Muscle of back (tissue), 11 donors: ENCODE measurements around the gene CD36. TPM values are rescaled to one million over a fixed set of nuclear protein-coding genes. Genes with fewer than 3 reads are reported as not detected.
"Not testable (repeated sequence)": the region's sequence is repeated elsewhere in the genome, so short reads cannot be mapped to it uniquely, and the experiment has no call there.

Source experiments
- DNase-seq, 3 donors: peaks; one replicate each; pipeline versions ENCODE4 v3.0.0 to v3.0.0-alpha.2; 2013
- polyA plus RNA-seq, 10 donors: library from polyadenylated mRNA; unstranded; fragments of 120-200 nt; gene quantifications; one replicate each; pipeline ENCODE4 v1.2.1, GENCODE V29; 2013; ENCODE audit not compliant: insufficient read length in 10 of 10

The CD36 gene
- polyA plus RNA-seq, 10 donors: 167 to 439 (median 306) TPM

DNA sequence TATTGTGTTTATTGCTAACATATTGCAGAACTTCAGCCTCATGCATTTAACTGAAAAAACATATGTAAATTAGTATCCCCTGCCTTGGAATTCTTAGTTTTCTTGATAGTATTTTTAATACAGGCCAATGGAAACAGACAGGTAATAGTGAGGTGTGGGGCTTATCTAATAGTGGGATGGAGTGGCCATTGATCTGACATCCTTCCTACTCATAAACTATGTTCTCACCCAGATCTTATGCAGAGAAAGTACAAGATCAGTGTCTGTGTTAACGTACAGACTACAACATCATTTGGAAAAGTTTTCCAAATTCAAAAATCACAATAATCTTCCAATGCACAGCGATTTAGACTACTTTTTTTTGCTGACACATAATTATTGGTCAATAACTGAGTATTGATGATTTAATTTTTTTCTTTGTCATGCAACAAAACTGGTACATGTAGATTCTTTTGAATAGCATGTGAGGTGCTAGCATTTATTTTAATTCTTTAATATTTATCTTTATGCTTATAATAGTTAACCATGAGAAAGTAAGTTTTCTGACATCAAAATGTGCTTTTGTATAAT lies 9.7 kb downstream of the CD36 start:
- no peak for DNase-seq

DNA sequence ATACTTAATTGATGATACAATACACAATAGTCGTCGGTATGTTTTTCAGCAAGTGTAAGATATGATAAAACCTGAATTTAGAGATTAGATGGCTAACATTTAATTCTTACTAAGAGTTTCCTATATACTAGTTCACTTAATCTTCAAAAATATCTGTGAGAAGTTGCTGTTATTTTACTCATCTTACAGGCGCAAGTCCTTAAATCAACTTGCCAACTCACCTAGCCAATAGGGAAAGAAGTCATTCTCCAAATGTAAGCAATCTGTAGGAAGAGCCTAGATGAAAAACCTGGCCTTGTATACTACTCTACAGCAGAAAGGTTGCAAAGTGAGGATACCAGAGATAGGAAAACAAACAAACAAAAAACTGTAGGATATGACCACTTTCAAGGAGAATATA lies 10.6 kb downstream of the CD36 start:
- no peak for DNase-seq

DNA sequence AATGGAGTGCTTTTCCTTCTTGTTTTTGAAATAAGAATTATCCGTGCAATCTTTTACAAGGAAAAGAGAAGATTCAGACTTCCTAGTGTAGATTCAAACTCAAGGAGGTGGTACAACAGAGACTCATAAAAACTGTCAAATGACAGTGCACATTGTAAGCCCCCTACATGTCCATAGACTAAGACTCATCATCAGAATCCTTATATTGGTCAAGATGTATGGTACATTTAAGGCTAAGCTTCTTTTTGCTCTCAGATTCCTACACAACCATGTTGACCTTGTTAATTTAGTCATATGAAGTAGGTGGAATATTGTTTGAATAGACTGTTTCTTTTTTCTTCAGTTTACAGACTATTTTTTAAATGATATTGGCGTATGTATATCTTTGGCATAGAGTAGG lies 11.6 kb downstream of the CD36 start:
- no peak for DNase-seq

- DNase-seq: no peak
These were observed 13.0 kb downstream of the CD36 start for GRCh38 chr7:80651471-80651870.

GRCh38 chr7:80653244-80653643 lies 14.8 kb downstream of the CD36 start:
- no peak for DNase-seq

- no peak for DNase-seq
These were observed 16.5 kb downstream of the CD36 start for GRCh38 chr7:80654887-80655340.

- no peak for DNase-seq
These were observed 17.6 kb downstream of the CD36 start for GRCh38 chr7:80656029-80656428.

DNA sequence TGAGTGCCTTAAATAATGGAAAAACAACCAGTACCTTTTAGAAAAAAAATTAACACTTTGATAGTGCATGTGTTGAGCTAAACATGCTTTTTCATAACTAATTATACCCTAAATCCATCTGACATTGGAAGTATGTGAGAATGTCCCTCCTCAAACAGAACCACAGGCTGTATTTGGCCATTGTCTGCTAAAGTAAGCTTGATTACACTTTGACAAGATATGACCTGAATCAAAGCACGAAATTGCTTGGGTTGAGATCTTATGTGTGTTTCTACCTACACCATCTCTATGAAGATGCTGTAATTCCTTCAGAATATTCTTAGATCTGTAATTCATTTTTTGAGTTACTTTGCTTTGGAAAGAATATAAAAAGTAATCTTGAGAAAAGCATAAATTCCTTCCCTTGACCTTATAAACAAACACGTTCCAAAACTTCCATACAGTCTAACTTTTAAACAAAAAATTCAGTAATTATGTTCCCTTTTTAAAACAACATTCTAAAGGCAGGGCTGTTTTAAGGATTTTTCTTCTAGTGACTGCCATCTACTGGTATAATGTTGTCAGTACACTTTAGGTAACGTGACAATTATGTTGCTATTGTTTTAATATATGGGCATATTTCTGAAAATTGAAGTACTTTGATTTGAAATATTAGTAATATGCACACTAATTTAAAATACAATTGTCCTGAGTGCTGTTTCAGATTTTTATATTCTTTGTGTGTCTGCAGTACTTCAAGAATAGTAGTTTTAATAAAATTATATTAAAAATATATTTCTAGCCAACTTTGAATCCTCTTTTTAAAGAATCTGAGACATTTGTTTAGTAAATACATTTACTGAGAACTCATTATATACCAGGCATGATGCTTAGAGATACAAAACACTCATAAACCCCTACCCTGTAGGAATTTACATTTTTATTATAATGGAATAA lies 20.9 kb downstream of the CD36 start:
- peak in 2 of 3 donors; percentile 31 to 62 for DNase-seq

DNA sequence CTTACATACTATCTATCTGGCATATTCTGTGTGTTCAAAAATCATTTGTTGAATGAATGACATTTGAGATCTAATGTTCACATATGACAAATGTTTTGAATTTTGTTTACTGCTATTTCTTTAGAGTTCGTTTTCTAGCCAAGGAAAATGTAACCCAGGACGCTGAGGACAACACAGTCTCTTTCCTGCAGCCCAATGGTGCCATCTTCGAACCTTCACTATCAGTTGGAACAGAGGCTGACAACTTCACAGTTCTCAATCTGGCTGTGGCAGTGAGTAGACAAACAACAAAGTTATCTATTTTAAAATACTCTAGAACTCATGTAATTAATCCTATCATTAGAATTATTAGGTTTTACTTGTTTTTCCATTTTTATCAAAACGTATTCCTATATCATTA lies 22.5 kb downstream of the CD36 start:
- no peak for DNase-seq

- DNase-seq: no peak
These were observed 23.3 kb downstream of the CD36 start for GRCh38 chr7:80661729-80662128.

GRCh38 chr7:80662252-80662651 lies 23.8 kb downstream of the CD36 start:
- no peak for DNase-seq

- no peak for DNase-seq
These were observed 27.1 kb downstream of the CD36 start for GRCh38 chr7:80665526-80665925.

DNA sequence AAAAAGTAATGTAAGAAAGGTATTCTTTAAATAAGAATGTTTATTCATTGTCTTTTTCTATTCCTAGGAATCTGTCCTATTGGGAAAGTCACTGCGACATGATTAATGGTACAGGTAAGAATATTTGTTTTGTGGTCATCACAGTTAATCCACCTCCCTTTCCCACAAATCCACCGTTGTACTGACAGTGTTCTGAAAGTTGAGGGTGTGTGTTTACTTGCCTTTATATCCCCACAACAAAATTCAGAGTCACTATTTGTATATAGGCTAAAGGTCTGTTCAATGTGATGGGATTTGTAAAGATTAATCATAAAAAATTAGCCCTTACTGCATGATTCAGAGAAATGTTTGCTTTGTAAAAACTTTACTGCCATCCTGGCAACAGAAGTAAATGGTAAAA lies 27.9 kb downstream of the CD36 start:
- no peak for DNase-seq

- not testable (repeated sequence) for DNase-seq
These were observed 30.9 kb downstream of the CD36 start for GRCh38 chr7:80669367-80669766.

DNA sequence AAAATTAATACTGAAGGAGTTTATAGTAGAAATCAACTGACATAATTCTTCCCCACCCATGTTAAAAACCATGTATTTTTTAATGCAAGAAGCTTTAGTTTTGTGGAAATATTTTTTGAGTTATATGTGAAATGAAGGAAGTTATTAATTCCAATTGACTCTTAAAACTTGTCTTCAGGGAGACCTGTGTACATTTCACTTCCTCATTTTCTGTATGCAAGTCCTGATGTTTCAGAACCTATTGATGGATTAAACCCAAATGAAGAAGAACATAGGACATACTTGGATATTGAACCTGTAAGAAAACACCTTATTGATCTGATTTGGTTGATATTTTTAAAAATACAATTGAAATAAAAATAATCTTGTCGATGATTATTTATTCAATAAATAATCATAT lies 33.3 kb downstream of the CD36 start:
- DNase-seq: no peak

DNA sequence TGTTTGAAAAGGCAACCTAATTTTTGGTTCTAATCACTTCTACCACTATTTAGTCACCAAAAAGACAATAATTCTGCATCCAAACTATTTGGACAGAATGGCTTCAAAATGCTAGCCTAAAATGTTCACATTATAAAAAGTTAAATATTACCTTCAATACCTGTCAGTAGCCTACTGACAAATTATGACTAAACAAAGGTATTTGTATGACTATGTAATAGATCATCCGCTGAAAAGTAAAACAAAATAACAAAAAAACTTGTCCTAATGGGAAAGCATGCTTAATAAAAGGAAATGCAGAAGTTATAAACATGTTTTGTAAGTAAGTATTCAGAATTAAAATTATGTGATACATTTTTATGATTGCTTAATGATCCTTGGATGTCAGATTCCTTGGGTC lies 36.6 kb downstream of the CD36 start:
- no peak for DNase-seq

DNA sequence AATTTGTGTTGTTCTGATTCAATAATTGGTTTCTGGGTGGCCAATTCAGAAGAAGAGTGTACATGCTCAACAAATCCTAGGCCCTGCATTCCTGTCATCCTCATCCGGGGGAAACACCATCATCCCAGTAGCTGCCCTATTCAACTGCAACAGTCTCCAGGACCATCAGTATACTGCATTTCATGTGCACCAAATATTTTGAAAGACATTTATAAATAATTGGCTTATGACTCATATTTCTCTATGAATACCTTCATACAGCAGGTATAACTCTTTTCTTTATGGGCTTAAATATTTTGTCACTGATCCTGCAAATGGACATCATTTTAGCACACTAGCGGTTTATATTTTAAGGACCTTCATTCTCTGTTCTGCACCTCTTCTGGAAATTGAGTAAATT lies 38.0 kb downstream of the CD36 start:
- DNase-seq: no peak

DNA sequence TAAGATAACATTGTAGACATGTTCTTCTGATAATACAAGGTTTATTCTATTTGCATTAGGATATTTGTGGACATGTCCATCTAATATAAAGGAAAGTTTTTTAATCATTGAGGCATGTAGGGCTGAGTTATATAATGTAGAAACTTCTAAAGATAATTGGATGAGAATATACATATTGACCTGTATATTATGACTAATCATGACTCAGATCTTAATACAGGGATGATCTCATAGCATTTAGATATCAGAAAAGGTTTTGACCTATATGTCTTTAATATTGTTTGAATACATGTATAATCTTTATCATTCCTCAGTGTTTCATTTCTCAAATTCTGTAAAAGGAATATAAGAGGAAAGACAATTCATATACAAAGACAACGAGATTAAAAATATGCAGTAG lies 39.2 kb downstream of the CD36 start:
- no peak for DNase-seq

DNA sequence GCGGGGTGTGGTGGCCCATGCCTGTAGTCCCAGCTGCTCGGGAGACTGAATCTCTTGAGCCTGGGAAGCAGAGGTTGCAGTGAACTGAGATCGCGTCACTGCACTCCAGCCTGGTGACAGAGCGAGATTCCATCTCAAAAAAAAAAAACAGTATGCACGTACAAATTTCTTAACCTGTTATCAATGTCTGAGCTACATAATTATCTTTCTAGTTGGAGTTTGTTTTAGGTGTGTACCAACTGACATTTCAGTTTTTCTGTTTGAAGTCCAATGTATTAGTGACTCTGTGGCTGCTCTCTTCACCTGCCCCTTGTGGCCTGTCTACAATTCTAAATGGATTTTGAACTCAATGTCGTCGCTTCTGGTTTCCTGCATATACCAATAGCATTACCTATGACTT lies 40.3 kb downstream of the CD36 start:
- DNase-seq: no peak

DNA sequence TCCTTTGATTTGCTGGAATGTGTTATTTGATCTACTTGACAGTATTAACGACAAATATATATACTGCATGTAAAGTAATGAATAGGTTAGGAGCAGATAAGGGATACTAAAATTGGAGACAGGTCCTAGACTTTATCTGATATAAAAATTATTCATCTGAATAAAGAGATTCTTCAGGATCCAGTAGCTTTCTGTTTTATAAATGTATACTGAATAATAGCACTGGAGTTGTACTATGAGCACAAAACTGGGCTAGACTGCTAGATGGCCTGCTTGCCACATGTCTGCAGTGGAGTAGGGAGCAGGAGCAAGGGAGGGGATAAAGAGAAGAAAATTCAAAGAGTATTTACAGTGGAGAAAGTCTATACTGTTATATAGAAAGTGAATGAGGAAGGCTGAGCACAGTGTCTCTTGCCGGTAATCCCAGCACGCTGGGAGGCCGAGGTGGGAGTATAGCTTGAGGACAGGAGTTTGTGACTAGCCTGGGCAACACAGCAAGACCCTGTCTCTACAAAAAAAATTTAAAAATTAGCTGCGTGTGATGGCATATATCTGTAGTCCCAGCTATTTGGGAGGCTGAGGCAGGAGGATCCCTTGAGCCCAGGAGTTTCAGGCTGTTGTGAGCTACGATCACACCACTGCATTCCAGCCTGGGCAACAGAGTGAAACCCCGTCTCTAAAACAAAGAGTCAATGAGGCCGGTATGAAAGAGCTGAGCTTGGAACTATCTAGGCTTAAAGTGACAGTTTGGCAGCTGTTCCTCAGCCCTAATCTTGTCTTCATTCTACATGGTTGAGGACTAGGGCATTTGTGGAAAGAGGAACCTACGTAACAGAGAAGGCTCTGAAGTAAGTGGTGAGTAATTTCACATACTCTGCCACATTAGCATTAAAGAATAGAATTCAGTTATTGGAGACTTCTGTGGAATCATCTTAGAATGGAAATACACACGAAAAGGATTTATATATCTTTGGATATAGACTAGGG lies 41.8 kb downstream of the CD36 start:
- DNase-seq: peak in 1 of 3 donors; percentile 29

DNA sequence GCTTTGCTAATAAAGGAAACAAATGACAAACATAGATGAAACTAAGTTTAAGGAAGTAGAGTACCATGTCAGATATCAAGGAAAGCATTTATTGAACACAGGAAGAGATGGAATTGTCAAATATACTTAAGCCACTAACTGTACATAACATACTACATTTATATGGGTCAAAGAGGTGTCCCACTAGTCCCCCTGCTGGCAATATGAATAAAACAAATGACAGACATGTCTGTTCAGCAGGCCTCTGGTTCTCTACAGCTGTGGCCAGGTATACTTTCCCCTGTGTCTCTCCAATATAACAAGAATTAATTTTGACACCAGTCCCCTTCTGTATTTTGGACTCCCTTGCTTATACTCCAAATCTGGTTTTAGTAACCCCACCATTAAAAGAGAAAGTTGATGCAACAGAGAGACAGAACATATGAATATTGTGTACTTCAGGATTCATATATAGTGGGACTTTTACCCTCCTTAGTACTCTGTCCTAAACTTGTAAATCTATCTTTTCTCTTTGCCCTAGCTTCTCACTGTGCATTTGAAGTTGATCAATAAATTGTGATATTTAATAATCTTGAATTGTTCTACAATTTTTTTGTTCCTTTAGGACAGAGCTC lies 42.9 kb downstream of the CD36 start:
- peak in 1 of 3 donors; percentile 42 for DNase-seq

GRCh38 chr7:80682744-80683143 lies 44.3 kb downstream of the CD36 start:
- DNase-seq: no peak
